Activated CD8-positive, alpha-beta T cell treated with anti-CD3 and anti-CD28 coated beads, Interleukin-2, amount 10 ng/mL, durations not matched to agents 7 days and 5 days (primary cell): ENCODE results near the gene FAM53B. TPM values are rescaled to one million over a fixed set of nuclear protein-coding genes. Genes with fewer than 3 reads are reported as not detected.

Experiments used
- ATAC-seq: fragments of 150-1000 bp; cut with Tn5 transposase; one replicate; pipeline ENCODE4 v1.10.0; 2021; ENCODE audit warnings: moderate library complexity
- CTCF ChIA-PET: fragments of 350-600 bp; sonication (Branson Sonifier 250); formaldehyde crosslinking; loops from one replicate; lab custom pipeline; 2021; ENCODE audit warnings: antibody characterized with exemption; lab: Charles Lee
- POLR2A ChIA-PET: fragments of 350-600 bp; sonication (Branson Sonifier 250); formaldehyde crosslinking; loops from one replicate; lab custom pipeline; 2021; ENCODE audit warnings: antibody characterized with exemption; lab: Charles Lee
- DNase-seq: peaks from one replicate; pipeline ENCODE4 v3.0.0-alpha.2; 2020
- H3K27ac Mint-ChIP-seq: one replicate; pipeline ENCODE4 v1.8.0; 2021; ENCODE audit warnings: mild to moderate bottlenecking, mixed read lengths
- H3K27me3 Mint-ChIP-seq: one replicate; pipeline ENCODE4 v1.8.0; 2021; ENCODE audit warnings: low read depth, mixed read lengths
- H3K36me3 Mint-ChIP-seq: one replicate; pipeline ENCODE4 v1.8.0; 2021; ENCODE audit warnings: low read depth, mixed read lengths
- H3K4me1 Mint-ChIP-seq: one replicate; pipeline ENCODE4 v1.8.0; 2021; ENCODE audit warnings: low read depth, mixed read lengths
- H3K4me3 Mint-ChIP-seq: one replicate; pipeline ENCODE4 v1.8.0; 2021; ENCODE audit warnings: mild to moderate bottlenecking, mixed read lengths
- H3K9me3 Mint-ChIP-seq: one replicate; pipeline ENCODE4 v1.8.0; 2022; ENCODE audit warnings: mixed read lengths; ENCODE audit not compliant: insufficient read depth
- total RNA-seq, 2 experiments: library from RNA; stranded (reverse); gene quantifications; one replicate each; pipeline ENCODE4 v1.2.3, GENCODE V29; 2021

Gene FAM53B
- total RNA-seq, 2 experiments from 2014 or later, result 19.9 to 21.8 TPM

- H3K4me1 Mint-ChIP-seq, result peaks cover 76% of the 10 kb centered on the region
- H3K27ac Mint-ChIP-seq, result peak overlapping the region; percentile 92
Observed at GRCh38 chr10:124649214-124649613, 95.0 kb downstream of the FAM53B start.

GRCh38 chr10:124648738-124649137 lies 95.4 kb downstream of the FAM53B start:
- POLR2A ChIA-PET, result interaction anchor here (0.5 to 2.1 kb wide), 9 partner anchors 18 to 140 kb away, joined by 3 to 9 read pairs (median 4); no protein-coding TSS in a partner anchor
- H3K27me3 Mint-ChIP-seq, result no peaks in the 10 kb centered on the region
- H3K36me3 Mint-ChIP-seq, result peaks cover 19% of the 10 kb centered on the region
- H3K4me1 Mint-ChIP-seq, result peaks cover 76% of the 10 kb centered on the region
- CTCF ChIA-PET, result interaction anchor here (1.0 to 5.5 kb wide), 19 partner anchors 11 to 179 kb away, joined by 3 to 63 read pairs (median 6); no protein-coding TSS in a partner anchor
- DNase-seq (peak; percentile 69), ATAC-seq (peak; percentile 49)
- no peaks in the 10 kb centered on the region for H3K9me3 Mint-ChIP-seq
- peak overlapping the region; percentile 92 for H3K27ac Mint-ChIP-seq
- peak overlapping the region; percentile 70 for H3K4me3 Mint-ChIP-seq

More at GRCh38 chr10:124649214-124649613, 95.0 kb downstream of the FAM53B start:
- DNase-seq, result no peak
- H3K4me3 Mint-ChIP-seq, result no peak overlapping the region
- POLR2A ChIA-PET, result interaction anchor here (0.9 to 2.1 kb wide), 7 partner anchors 19 to 139 kb away, joined by 3 to 9 read pairs (median 4); no protein-coding TSS in a partner anchor
- H3K36me3 Mint-ChIP-seq, result peaks cover 19% of the 10 kb centered on the region
- CTCF ChIA-PET, result interaction anchor here (1.0 to 5.5 kb wide), 17 partner anchors 12 to 109 kb away, joined by 3 to 63 read pairs (median 6); no protein-coding TSS in a partner anchor
- H3K27me3 Mint-ChIP-seq, result no peaks in the 10 kb centered on the region
- no peak for ATAC-seq
- no peaks in the 10 kb centered on the region for H3K9me3 Mint-ChIP-seq

- CTCF ChIA-PET, result interaction anchor here (0.7 to 5.5 kb wide), 19 partner anchors 11 to 179 kb away, joined by 3 to 63 read pairs (median 7); no protein-coding TSS in a partner anchor
- H3K9me3 Mint-ChIP-seq, result no peaks in the 10 kb centered on the region
- H3K4me1 Mint-ChIP-seq, result peaks cover 76% of the 10 kb centered on the region
- H3K36me3 Mint-ChIP-seq, result peaks cover 19% of the 10 kb centered on the region
- no peaks in the 10 kb centered on the region for H3K27me3 Mint-ChIP-seq
- H3K27ac Mint-ChIP-seq, result peak overlapping the region; percentile 92
- peak overlapping the region; percentile 70 for H3K4me3 Mint-ChIP-seq
- no peak for DNase-seq
- POLR2A ChIA-PET, result interaction anchor here (0.5 to 2.2 kb wide), 10 partner anchors 18 to 140 kb away, joined by 3 to 9 read pairs (median 4); no protein-coding TSS in a partner anchor
- ATAC-seq, result peak; percentile 2
Observed at GRCh38 chr10:124648131-124648475, 96.1 kb downstream of the FAM53B start.

- Mint-ChIP-seq H3K27me3 (no peaks in the 10 kb centered on the region), H3K9me3 (no peaks in the 10 kb centered on the region), H3K4me1 (peaks cover 78% of the 10 kb centered on the region), H3K27ac (peak overlapping the region; percentile 92), H3K4me3 (peak overlapping the region; percentile 70), H3K36me3 (peaks cover 19% of the 10 kb centered on the region)
- ChIA-PET POLR2A (interaction anchor here (0.9 to 2.2 kb wide), 8 partner anchors 17 to 141 kb away, joined by 3 to 9 read pairs (median 4); no protein-coding TSS in a partner anchor), CTCF (interaction anchor here (0.7 to 5.5 kb wide), 22 partner anchors 10 to 180 kb away, joined by 3 to 63 read pairs (median 6); no protein-coding TSS in a partner anchor)
- DNase-seq (peak; percentile 87), ATAC-seq (peak; percentile 80)
Observed at GRCh38 chr10:124647421-124648130, 96.6 kb downstream of the FAM53B start.

GRCh38 chr10:124646483-124647352 lies 97.5 kb downstream of the FAM53B start:
- Mint-ChIP-seq H3K4me3 (no peak overlapping the region), H3K36me3 (peaks cover 19% of the 10 kb centered on the region), H3K27me3 (no peaks in the 10 kb centered on the region), H3K4me1 (peaks cover 74% of the 10 kb centered on the region), H3K9me3 (no peaks in the 10 kb centered on the region), H3K27ac (peak overlapping the region; percentile 92)
- ChIA-PET CTCF (interaction anchor here (0.8 to 5.5 kb wide), 17 partner anchors 10 to 111 kb away, joined by 3 to 63 read pairs (median 6); no protein-coding TSS in a partner anchor), POLR2A (interaction anchor here (0.7 to 2.2 kb wide), 6 partner anchors 27 to 77 kb away, joined by 3 to 9 read pairs (median 4); no protein-coding TSS in a partner anchor)
- DNase-seq (no peak), ATAC-seq (no peak)

GRCh38 chr10:124645467-124646095 lies 98.6 kb downstream of the FAM53B start:
- Mint-ChIP-seq H3K36me3 (peaks cover 17% of the 10 kb centered on the region), H3K4me3 (no peak overlapping the region), H3K27ac (peak overlapping the region; percentile 43), H3K4me1 (peaks cover 73% of the 10 kb centered on the region), H3K9me3 (no peaks in the 10 kb centered on the region), H3K27me3 (no peaks in the 10 kb centered on the region)
- POLR2A ChIA-PET, result no interaction called here
- DNase-seq, result no peak
- ATAC-seq, result no peak
- CTCF ChIA-PET, result interaction anchor here (1.1 to 4.6 kb wide), 3 partner anchors 44 to 96 kb away, joined by 5 to 63 read pairs (median 9); no protein-coding TSS in a partner anchor

GRCh38 chr10:124644771-124645415 lies 99.3 kb downstream of the FAM53B start:
- no peaks in the 10 kb centered on the region for H3K9me3 Mint-ChIP-seq
- DNase-seq (no peak), ATAC-seq (no peak)
- no peaks in the 10 kb centered on the region for H3K27me3 Mint-ChIP-seq
- peaks cover 13% of the 10 kb centered on the region for H3K36me3 Mint-ChIP-seq
- H3K4me3 Mint-ChIP-seq, result no peak overlapping the region
- H3K27ac Mint-ChIP-seq, result no peak overlapping the region
- ChIA-PET CTCF (interaction anchor here (1.0 to 1.7 kb wide), 6 partner anchors 17 to 97 kb away, joined by 3 to 9 read pairs (median 4); no protein-coding TSS in a partner anchor), POLR2A (interaction anchor here (1.6 kb wide), 1 partner anchor 97 kb away, joined by 4 read pairs; no protein-coding TSS in a partner anchor)
- peaks cover 74% of the 10 kb centered on the region for H3K4me1 Mint-ChIP-seq

GRCh38 chr10:124644236-124644635 lies 99.9 kb downstream of the FAM53B start:
- POLR2A ChIA-PET, result interaction anchor here (1.6 kb wide), 1 partner anchor 97 kb away, joined by 4 read pairs; no protein-coding TSS in a partner anchor
- H3K27me3 Mint-ChIP-seq, result no peaks in the 10 kb centered on the region
- peaks cover 70% of the 10 kb centered on the region for H3K4me1 Mint-ChIP-seq
- no peak overlapping the region for H3K27ac Mint-ChIP-seq
- no peak overlapping the region for H3K4me3 Mint-ChIP-seq
- no peak for DNase-seq
- peaks cover 10% of the 10 kb centered on the region for H3K36me3 Mint-ChIP-seq
- CTCF ChIA-PET, result interaction anchor here (1.0 to 1.3 kb wide), 5 partner anchors 17 to 101 kb away, joined by 3 to 6 read pairs (median 4); no protein-coding TSS in a partner anchor
- no peaks in the 10 kb centered on the region for H3K9me3 Mint-ChIP-seq
- no peak for ATAC-seq

- POLR2A ChIA-PET, result interaction anchor here (1.6 kb wide), 1 partner anchor 98 kb away, joined by 4 read pairs; no protein-coding TSS in a partner anchor
Observed at GRCh38 chr10:124643330-124644009, 100.7 kb downstream of the FAM53B start.

More at GRCh38 chr10:124643330-124644009, 100.7 kb downstream of the FAM53B start:
- peaks cover 10% of the 10 kb centered on the region for H3K36me3 Mint-ChIP-seq
- CTCF ChIA-PET, result interaction anchor here (1.0 to 1.3 kb wide), 5 partner anchors 53 to 102 kb away, joined by 3 to 7 read pairs (median 5); no protein-coding TSS in a partner anchor
- H3K4me1 Mint-ChIP-seq, result peaks cover 63% of the 10 kb centered on the region
- no peak for DNase-seq
- H3K27ac Mint-ChIP-seq, result no peak overlapping the region
- no peak for ATAC-seq
- no peaks in the 10 kb centered on the region for H3K27me3 Mint-ChIP-seq
- no peak overlapping the region for H3K4me3 Mint-ChIP-seq
- H3K9me3 Mint-ChIP-seq, result no peaks in the 10 kb centered on the region
